ENCODE measurements around the gene MTAP.

GRCh38 chr9:21813575-21814473 lies 11.4 kb downstream of the MTAP start:
- TF ChIP-seq CTCF (conservative IDR thresholded peaks at IDR 0.05), result peak; percentile 81
- no peak for TF ChIP-seq ZFX (IDR thresholded peaks at IDR 0.05)
